Cardiac muscle cell (in vitro differentiated cells and primary cell): ENCODE results near the gene STRA8. TPM values are rescaled to one million over a fixed set of nuclear protein-coding genes. Genes with fewer than 3 reads are reported as not detected.

Experiments
- DNase-seq, 2 donors: peaks; one replicate each; pipeline versions ENCODE4 v3.0.0 to v3.0.0-alpha.2; 2010 to 2017; ENCODE audit warnings: low read depth in 1 of 2, low spot score in 1 of 2
- H3K27ac ChIP-seq: fragments of 200-600 bp; sonication (generic); 2 replicates; pipeline ENCODE4 v1.5.1; 2016
- H3K27me3 ChIP-seq: fragments of 200-600 bp; sonication (generic); 2 replicates; pipeline ENCODE4 v1.6.0; 2016; ENCODE audit warnings: control low read depth
- H3K36me3 ChIP-seq: fragments of 200-600 bp; sonication (generic); 2 replicates; pipeline ENCODE4 v1.5.1; 2016; ENCODE audit warnings: control low read depth
- H3K4me1 ChIP-seq: fragments of 200-600 bp; sonication (generic); 2 replicates; pipeline ENCODE4 v1.8.1; 2017; ENCODE audit warnings: low read depth, mild to moderate bottlenecking, mixed run types
- H3K4me3 ChIP-seq: fragments of 200-600 bp; sonication (generic); 2 replicates; pipeline ENCODE4 v1.5.1; 2016; ENCODE audit warnings: mild to moderate bottlenecking
- H3K9me3 ChIP-seq: fragments of 200-600 bp; sonication (generic); 2 replicates; pipeline ENCODE4 v1.5.1; 2017; ENCODE audit warnings: low read depth, mild to moderate bottlenecking, control low read depth
- CTCF ChIP-seq: IDR thresholded peaks from 2 replicates; pipeline ENCODE4 v1.5.1; 2012; ENCODE audit warnings: low read depth, mild to moderate bottlenecking, low read length
- polyA plus RNA-seq: library from polyadenylated mRNA; unstranded; fragments of >200 nt; fragmentation: Nextera tagmentation; extraction: Ambion mirVana; gene quantifications from 2 replicates; pipeline ENCODE4 v1.2.1, GENCODE V29; 2016
- total RNA-seq: library from RNA; depleted of rRNA; stranded (reverse); fragments of >200 nt; gene quantifications from 2 replicates; pipeline ENCODE4 v1.2.3, GENCODE V29; 2016

The STRA8 gene
- total and polyA plus RNA-seq, 2 experiments from 2014 or later, result not detected

GRCh38 chr7:135188298-135188984 lies 45.2 kb upstream of the STRA8 start:
- Histone ChIP-seq H3K4me3 (no peak overlapping the region), H3K27me3 (no peaks in the 10 kb centered on the region), H3K4me1 (no peaks in the 10 kb centered on the region), H3K27ac (no peak overlapping the region), H3K9me3 (no peaks in the 10 kb centered on the region), H3K36me3 (peaks cover 34% of the 10 kb centered on the region)
- no peak for TF ChIP-seq CTCF
- no peak for DNase-seq

- Histone ChIP-seq H3K4me1 (no peaks in the 10 kb centered on the region), H3K27me3 (no peaks in the 10 kb centered on the region), H3K9me3 (no peaks in the 10 kb centered on the region), H3K27ac (no peak overlapping the region), H3K4me3 (no peak overlapping the region), H3K36me3 (peaks cover 34% of the 10 kb centered on the region)
- DNase-seq, result no peak
- TF ChIP-seq CTCF, result no peak
Observed at GRCh38 chr7:135189221-135189662, 44.4 kb upstream of the STRA8 start.

GRCh38 chr7:135189961-135190360 lies 43.7 kb upstream of the STRA8 start:
- TF ChIP-seq CTCF, result no peak
- no peak overlapping the region for H3K4me3 ChIP-seq
- no peak overlapping the region for H3K27ac ChIP-seq
- no peak for DNase-seq
- H3K9me3 ChIP-seq, result no peaks in the 10 kb centered on the region
- no peaks in the 10 kb centered on the region for H3K27me3 ChIP-seq
- peaks cover 36% of the 10 kb centered on the region for H3K36me3 ChIP-seq
- no peaks in the 10 kb centered on the region for H3K4me1 ChIP-seq

GRCh38 chr7:135190703-135191102 lies 42.9 kb upstream of the STRA8 start:
- no peaks in the 10 kb centered on the region for H3K27me3 ChIP-seq
- DNase-seq, result no peak
- peaks cover 34% of the 10 kb centered on the region for H3K36me3 ChIP-seq
- H3K4me3 ChIP-seq, result no peak overlapping the region
- H3K4me1 ChIP-seq, result no peaks in the 10 kb centered on the region
- no peak overlapping the region for H3K27ac ChIP-seq
- no peak for TF ChIP-seq CTCF
- no peaks in the 10 kb centered on the region for H3K9me3 ChIP-seq

GRCh38 chr7:135192914-135193536 lies 40.6 kb upstream of the STRA8 start:
- no peak for DNase-seq
- Histone ChIP-seq H3K36me3 (peaks cover 32% of the 10 kb centered on the region), H3K9me3 (no peaks in the 10 kb centered on the region), H3K4me1 (no peaks in the 10 kb centered on the region), H3K27ac (no peak overlapping the region), H3K4me3 (no peak overlapping the region), H3K27me3 (no peaks in the 10 kb centered on the region)
- no peak for TF ChIP-seq CTCF
